Measurements from ENCODE around the gene FLT4.

FLT4 gene

GRCh38 chr5:180592176-180592575 lies 57.2 kb downstream of the FLT4 start:
- no peak for DNase-seq (ENCODE audit: extremely low spot score)
- ChIA-PET CTCF (no interaction called here), POLR2A (no interaction called here)
- TF ChIP-seq CTCF (IDR thresholded peaks at IDR 0.05; ENCODE audit: control extremely low read depth, extremely low read depth, low read depth, missing control alignments): no peak

GRCh38 chr5:180591311-180591887 lies 58.0 kb downstream of the FLT4 start, which contains the start of gene SCGB3A1:
Gene SCGB3A1 (minus strand): TSS chr5:180591499. CDS start chr5:180591462, 37 bp downstream.
- CTCF ChIA-PET: no interaction called here
- no peak for TF ChIP-seq CTCF (IDR thresholded peaks at IDR 0.05; ENCODE audit: control extremely low read depth, extremely low read depth, low read depth, missing control alignments)
- POLR2A ChIA-PET: no interaction called here
- DNase-seq (ENCODE audit: extremely low spot score): no peak

GRCh38 chr5:180590543-180591310 lies 58.7 kb downstream of the FLT4 start:
- ChIA-PET POLR2A (no interaction called here), CTCF (no interaction called here)
- no peak for TF ChIP-seq CTCF (IDR thresholded peaks at IDR 0.05; ENCODE audit: control extremely low read depth, extremely low read depth, low read depth, missing control alignments)
- peak; percentile 15 for DNase-seq (ENCODE audit: extremely low spot score)

GRCh38 chr5:180589771-180590542 lies 59.4 kb downstream of the FLT4 start:
- no peak for DNase-seq (ENCODE audit: extremely low spot score)
- POLR2A ChIA-PET: no interaction called here
- TF ChIP-seq CTCF (IDR thresholded peaks at IDR 0.05; ENCODE audit: control extremely low read depth, extremely low read depth, low read depth, missing control alignments): no peak
- CTCF ChIA-PET: no interaction called here

- no peak for TF ChIP-seq CTCF (IDR thresholded peaks at IDR 0.05; ENCODE audit: control extremely low read depth, extremely low read depth, low read depth, missing control alignments)
- DNase-seq (ENCODE audit: extremely low spot score): no peak
- CTCF ChIA-PET: interaction anchor here (0.7 kb wide), 1 partner anchor 14 kb away, joined by 3 read pairs; no protein-coding TSS in a partner anchor
- POLR2A ChIA-PET: no interaction called here
Observed at GRCh38 chr5:180586870-180587269, 62.5 kb downstream of the FLT4 start.

- CTCF ChIA-PET: no interaction called here
- DNase-seq (ENCODE audit: extremely low spot score): no peak
- POLR2A ChIA-PET: no interaction called here
- TF ChIP-seq CTCF (IDR thresholded peaks at IDR 0.05; ENCODE audit: control extremely low read depth, extremely low read depth, low read depth, missing control alignments): no peak
Observed at GRCh38 chr5:180586204-180586603, 63.2 kb downstream of the FLT4 start.

All from GM10248 (cell line).